DND-41 (cell line): ENCODE measurements around the gene KRT15.

Experiments used
- ATAC-seq: fragments of 200-7000 bp; cut with Tn5 transposase; 3 replicates; pipeline ENCODE4 v1.9.1; 2021; ENCODE audit warnings: low read depth; ENCODE audit not compliant: insufficient read depth
- DNase-seq: peaks from one replicate; pipeline ENCODE4 v3.0.0-alpha.2; 2020
- H2AFZ ChIP-seq: 2 replicates; pipeline ENCODE4 v1.6.0; 2012; ENCODE audit warnings: low read depth, low read length
- H3K27ac ChIP-seq: 2 replicates; pipeline ENCODE4 v1.5.1; 2012; ENCODE audit warnings: low read length, inconsistent platforms
- H3K27me3 ChIP-seq: fragments of 200-600 bp; sonication (generic); 2 replicates; pipeline ENCODE4 v1.6.0; 2012; ENCODE audit warnings: low read length, mild to moderate bottlenecking, inconsistent platforms; ENCODE audit not compliant: insufficient read depth, poor library complexity
- H3K36me3 ChIP-seq: 2 replicates; pipeline ENCODE4 v1.5.1; 2012; ENCODE audit warnings: low read length, inconsistent platforms; ENCODE audit not compliant: insufficient read depth
- H3K4me1 ChIP-seq: 2 replicates; pipeline ENCODE4 v1.5.1; 2012; ENCODE audit warnings: mild to moderate bottlenecking, low read length; ENCODE audit not compliant: insufficient read depth
- H3K4me2 ChIP-seq: 2 replicates; pipeline ENCODE4 v1.6.0; 2012; ENCODE audit warnings: mild to moderate bottlenecking, moderate library complexity, low read length, inconsistent platforms; ENCODE audit not compliant: insufficient read depth
- H3K4me3 ChIP-seq, 2 experiments: fragments of 200-600 bp in 1 of 2; shearing (Covaris generic) in 1 of 2; 2 replicates each; pipeline ENCODE4 v1.5.1; 2012 to 2016; ENCODE audit warnings: inconsistent platforms in 2 of 2, low read length in 2 of 2, mild to moderate bottlenecking in 2 of 2, low read depth in 1 of 2, moderate library complexity in 1 of 2
- H3K79me2 ChIP-seq: 2 replicates; pipeline ENCODE4 v1.6.0; 2012; ENCODE audit warnings: low read length, inconsistent platforms; ENCODE audit not compliant: insufficient read depth
- H3K9ac ChIP-seq: 2 replicates; pipeline ENCODE4 v1.6.0; 2012; ENCODE audit warnings: low read depth, mild to moderate bottlenecking, inconsistent platforms, low read length, moderate library complexity
- H3K9me3 ChIP-seq: 2 replicates; pipeline ENCODE4 v1.5.1; 2012; ENCODE audit warnings: low read length, moderate library complexity, mild to moderate bottlenecking, inconsistent platforms; ENCODE audit not compliant: insufficient read depth, severe bottlenecking
- H4K20me1 ChIP-seq: 2 replicates; pipeline ENCODE4 v1.6.0; 2012; ENCODE audit warnings: low read length; ENCODE audit not compliant: insufficient read depth
- EZH2 ChIP-seq: IDR thresholded peaks from 3 replicates; pipeline ENCODE4 v1.6.1; 2012; ENCODE audit warnings: borderline replicate concordance, low read depth, mild to moderate bottlenecking, moderate library complexity, low read length, inconsistent platforms; ENCODE audit not compliant: severe bottlenecking
- TF ChIP-seq, protein P1 (sequence below): IDR thresholded peaks from 2 replicates; pipeline ENCODE4 v1.5.1; 2012; ENCODE audit warnings: borderline replicate concordance, low read length, moderate library complexity, mild to moderate bottlenecking; ENCODE audit not compliant: poor library complexity, severe bottlenecking; ENCODE audit errors: extremely low read depth

The KRT15 gene

DNA sequence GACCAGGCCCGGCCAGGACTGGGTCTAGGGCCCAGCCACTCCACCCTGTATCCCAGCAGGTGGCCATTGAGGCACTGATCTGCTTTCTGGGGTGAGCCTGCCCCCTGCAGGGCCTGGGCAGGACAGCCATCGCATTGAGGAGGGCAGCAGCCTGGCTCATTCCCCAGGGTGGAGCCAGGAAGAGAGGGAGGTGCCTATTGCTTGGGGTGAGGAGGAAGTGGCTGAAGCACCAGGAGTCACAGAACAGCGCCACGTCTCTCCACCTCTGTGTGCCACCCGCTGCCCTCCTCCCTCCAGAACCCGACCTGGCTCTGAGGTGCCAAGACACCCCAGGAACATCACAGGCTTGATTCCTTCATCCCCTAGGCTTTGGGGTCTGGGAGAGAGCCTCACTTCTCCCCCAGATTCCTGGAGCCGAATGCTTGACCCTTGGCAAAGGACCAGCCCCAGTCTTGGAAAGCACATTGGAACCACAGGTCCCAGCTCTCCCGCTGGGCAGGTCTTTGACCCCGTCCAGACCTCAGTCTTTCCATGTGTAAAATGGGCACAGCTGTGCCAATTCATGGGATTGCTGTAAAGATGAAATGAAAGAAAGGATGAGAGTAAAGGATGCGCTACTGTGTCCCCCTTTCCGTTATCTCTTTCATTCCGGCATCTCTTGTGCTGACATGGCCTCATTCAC lies 21.7 kb downstream of the KRT15 start:
- Histone ChIP-seq H3K9me3 (no peaks in the 10 kb centered on the region), H3K4me3 (no peak overlapping the region), H3K4me2 (peak overlapping the region; percentile 53), H3K27me3 (peaks cover 7% of the 10 kb centered on the region), H3K4me1 (peaks cover 4% of the 10 kb centered on the region), H2AFZ (peak overlapping the region; percentile 71; the same call in 1 of the 2 replicates), H4K20me1 (no peaks in the 10 kb centered on the region), H3K9ac (no peak overlapping the region), H3K27ac (no peak overlapping the region), H3K36me3 (no peaks in the 10 kb centered on the region), H3K79me2 (no peaks in the 10 kb centered on the region)
- peak; percentile 73 for DNase-seq
- ATAC-seq = peak; percentile 98
- TF ChIP-seq, protein P1, sequence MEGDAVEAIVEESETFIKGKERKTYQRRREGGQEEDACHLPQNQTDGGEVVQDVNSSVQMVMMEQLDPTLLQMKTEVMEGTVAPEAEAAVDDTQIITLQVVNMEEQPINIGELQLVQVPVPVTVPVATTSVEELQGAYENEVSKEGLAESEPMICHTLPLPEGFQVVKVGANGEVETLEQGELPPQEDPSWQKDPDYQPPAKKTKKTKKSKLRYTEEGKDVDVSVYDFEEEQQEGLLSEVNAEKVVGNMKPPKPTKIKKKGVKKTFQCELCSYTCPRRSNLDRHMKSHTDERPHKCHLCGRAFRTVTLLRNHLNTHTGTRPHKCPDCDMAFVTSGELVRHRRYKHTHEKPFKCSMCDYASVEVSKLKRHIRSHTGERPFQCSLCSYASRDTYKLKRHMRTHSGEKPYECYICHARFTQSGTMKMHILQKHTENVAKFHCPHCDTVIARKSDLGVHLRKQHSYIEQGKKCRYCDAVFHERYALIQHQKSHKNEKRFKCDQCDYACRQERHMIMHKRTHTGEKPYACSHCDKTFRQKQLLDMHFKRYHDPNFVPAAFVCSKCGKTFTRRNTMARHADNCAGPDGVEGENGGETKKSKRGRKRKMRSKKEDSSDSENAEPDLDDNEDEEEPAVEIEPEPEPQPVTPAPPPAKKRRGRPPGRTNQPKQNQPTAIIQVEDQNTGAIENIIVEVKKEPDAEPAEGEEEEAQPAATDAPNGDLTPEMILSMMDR = peak; percentile 80
- TF ChIP-seq EZH2 = no peak

DNA sequence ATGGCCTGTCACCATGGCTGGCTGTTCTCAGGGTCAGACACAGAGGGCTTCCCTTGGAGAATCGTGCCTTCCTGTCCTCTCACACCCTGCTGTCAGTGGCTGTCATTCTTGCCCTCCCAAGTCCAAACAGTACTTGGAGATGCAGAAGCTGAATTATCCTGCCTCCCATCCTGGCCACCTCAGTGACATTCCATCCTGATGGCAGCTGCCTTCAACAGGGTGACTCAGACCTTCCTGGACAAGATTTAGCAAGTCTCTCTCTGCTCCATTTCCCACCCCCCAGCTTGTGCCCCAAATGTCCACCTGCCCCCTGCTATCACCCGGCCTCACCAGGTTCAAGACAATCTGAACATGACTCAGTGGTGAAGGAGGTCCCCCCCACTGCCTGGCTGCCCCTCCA lies 24.2 kb downstream of the KRT15 start:
- Histone ChIP-seq H3K27me3 (peaks cover 19% of the 10 kb centered on the region), H3K4me2 (no peak overlapping the region), H3K36me3 (no peaks in the 10 kb centered on the region), H4K20me1 (no peaks in the 10 kb centered on the region), H3K9me3 (no peaks in the 10 kb centered on the region), H3K4me1 (peaks cover 4% of the 10 kb centered on the region), H3K27ac (no peak overlapping the region), H3K4me3 (no peak overlapping the region), H2AFZ (no peak overlapping the region), H3K79me2 (no peaks in the 10 kb centered on the region), H3K9ac (no peak overlapping the region)
- DNase-seq (no peak), ATAC-seq (no peak)
- TF ChIP-seq, protein P1 = no peak
- no peak for TF ChIP-seq EZH2

DNA sequence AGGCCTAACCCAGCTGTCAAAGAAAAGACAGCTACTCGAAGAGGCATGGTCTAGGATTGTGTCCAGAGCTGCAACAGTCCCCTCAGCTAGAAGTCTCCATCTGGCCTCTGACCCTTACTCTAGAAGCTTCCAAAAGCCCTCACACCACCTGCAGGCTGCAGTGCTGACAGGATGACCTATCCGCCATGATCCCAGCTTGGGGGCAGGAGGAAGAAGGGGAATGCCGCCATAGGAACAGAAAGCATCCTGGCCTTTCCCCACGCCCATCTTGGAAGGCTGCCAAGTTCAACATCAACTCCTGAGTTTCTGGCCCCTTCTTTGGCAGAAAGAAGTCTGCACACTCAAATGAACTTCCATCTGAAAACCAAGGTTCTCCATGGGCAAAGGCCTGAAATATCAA lies 25.9 kb downstream of the KRT15 start:
- no peak overlapping the region for H2AFZ ChIP-seq
- H3K4me3 ChIP-seq = no peak overlapping the region
- H3K9me3 ChIP-seq = no peaks in the 10 kb centered on the region
- DNase-seq (no peak), ATAC-seq (no peak)
- TF ChIP-seq, protein P1 = no peak
- TF ChIP-seq EZH2 = no peak
- H3K36me3 ChIP-seq = no peaks in the 10 kb centered on the region
- H3K27me3 ChIP-seq = peaks cover 16% of the 10 kb centered on the region
- H3K4me1 ChIP-seq = peaks cover 4% of the 10 kb centered on the region
- no peak overlapping the region for H3K27ac ChIP-seq
- no peaks in the 10 kb centered on the region for H3K79me2 ChIP-seq
- H4K20me1 ChIP-seq = no peaks in the 10 kb centered on the region
- H3K9ac ChIP-seq = no peak overlapping the region
- H3K4me2 ChIP-seq = no peak overlapping the region

DNA sequence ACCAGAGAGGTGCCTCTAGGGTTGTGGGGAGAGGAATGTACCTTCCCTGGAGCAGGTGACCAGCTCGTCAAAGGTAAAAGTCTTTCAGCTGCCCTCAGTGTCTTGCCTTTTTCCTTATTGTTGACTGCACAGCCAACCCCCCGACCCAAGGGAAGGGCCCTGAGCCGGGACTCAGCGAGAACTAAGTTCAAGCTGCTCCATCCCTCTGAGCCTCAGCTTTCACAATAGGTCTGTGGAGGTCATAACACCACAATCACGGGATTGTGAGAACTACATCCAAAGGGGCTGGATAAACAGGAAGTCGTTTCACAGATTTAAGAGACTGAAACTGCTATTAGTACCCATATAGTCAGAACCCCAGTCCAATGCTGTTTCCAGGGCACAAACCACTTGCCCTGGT lies 26.3 kb downstream of the KRT15 start:
- TF ChIP-seq EZH2 = no peak
- TF ChIP-seq, protein P1 = no peak
- H3K79me2 ChIP-seq = no peaks in the 10 kb centered on the region
- DNase-seq (no peak), ATAC-seq (no peak)
- H3K4me1 ChIP-seq = peaks cover 4% of the 10 kb centered on the region
- H3K36me3 ChIP-seq = no peaks in the 10 kb centered on the region
- H3K27me3 ChIP-seq = peaks cover 16% of the 10 kb centered on the region
- H3K4me2 ChIP-seq = no peak overlapping the region
- H3K27ac ChIP-seq = no peak overlapping the region
- H3K9me3 ChIP-seq = no peaks in the 10 kb centered on the region
- no peaks in the 10 kb centered on the region for H4K20me1 ChIP-seq
- H2AFZ ChIP-seq = no peak overlapping the region
- H3K9ac ChIP-seq = no peak overlapping the region
- H3K4me3 ChIP-seq = no peak overlapping the region
